ENCODE data around the gene CCDC17.

DNA sequence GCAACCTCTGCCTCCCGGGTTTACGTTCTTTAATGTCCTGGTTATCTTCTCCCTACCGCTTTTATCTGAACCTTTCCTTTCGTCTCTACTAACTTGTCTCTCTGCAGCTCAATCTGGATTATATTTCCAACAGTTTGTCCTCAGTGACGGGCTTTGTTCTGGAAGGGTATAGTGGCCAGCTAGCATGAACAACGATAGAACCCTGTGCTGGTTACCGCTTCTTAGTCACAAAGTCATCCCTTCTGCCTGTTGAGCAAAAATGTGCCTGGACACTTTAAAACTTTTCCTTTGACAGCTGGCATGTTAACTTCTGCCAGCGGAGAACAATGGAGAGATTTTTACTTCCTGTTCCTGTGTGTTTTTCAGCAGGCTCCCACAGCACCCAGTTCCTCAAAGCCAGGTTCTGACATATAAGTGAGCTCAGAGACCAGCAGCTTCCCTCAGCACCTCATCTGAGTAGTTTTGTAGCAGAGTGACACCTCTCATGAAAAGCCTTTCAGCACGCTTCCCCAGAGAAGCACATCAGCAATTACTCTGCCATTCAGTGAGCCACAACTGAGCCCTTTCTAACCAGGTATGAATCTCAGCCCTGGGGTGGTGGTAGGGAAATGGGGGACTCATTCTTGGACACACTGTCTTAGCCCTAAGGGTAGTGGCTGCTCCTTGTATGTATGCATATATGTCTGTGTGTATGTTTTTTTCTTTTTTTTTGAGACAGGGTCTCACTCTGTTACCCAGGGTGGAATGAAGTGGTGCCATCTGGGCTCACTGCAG is 23.6 kb upstream of the CCDC17 start:
- TF ChIP-seq, protein P1, sequence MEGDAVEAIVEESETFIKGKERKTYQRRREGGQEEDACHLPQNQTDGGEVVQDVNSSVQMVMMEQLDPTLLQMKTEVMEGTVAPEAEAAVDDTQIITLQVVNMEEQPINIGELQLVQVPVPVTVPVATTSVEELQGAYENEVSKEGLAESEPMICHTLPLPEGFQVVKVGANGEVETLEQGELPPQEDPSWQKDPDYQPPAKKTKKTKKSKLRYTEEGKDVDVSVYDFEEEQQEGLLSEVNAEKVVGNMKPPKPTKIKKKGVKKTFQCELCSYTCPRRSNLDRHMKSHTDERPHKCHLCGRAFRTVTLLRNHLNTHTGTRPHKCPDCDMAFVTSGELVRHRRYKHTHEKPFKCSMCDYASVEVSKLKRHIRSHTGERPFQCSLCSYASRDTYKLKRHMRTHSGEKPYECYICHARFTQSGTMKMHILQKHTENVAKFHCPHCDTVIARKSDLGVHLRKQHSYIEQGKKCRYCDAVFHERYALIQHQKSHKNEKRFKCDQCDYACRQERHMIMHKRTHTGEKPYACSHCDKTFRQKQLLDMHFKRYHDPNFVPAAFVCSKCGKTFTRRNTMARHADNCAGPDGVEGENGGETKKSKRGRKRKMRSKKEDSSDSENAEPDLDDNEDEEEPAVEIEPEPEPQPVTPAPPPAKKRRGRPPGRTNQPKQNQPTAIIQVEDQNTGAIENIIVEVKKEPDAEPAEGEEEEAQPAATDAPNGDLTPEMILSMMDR (IDR thresholded peaks at IDR 0.05): no peak
- TF ChIP-seq POLR2A (IDR thresholded peaks at IDR 0.05): no peak

All from testis (tissue), 2 donors.